ENCODE data around the gene NCOR1.

Gene NCOR1

GRCh38 chr17:16191604-16192003, 23.7 kb downstream of the NCOR1 start:
- no peak for TF ChIP-seq FOXM1 (IDR thresholded peaks at IDR 0.05; ENCODE audit: borderline replicate concordance, low read depth)
- no peak for TF ChIP-seq EP300 (IDR thresholded peaks at IDR 0.05; ENCODE audit: borderline replicate concordance)
- no peak for TF ChIP-seq USF1 (IDR thresholded peaks at IDR 0.05)
- no peak for TF ChIP-seq YY1 (IDR thresholded peaks at IDR 0.05; ENCODE audit: low read depth)
- TF ChIP-seq EGR1 (IDR thresholded peaks at IDR 0.05): no peak
- no peak for TF ChIP-seq CEBPB (IDR thresholded peaks at IDR 0.05)
- no peak for TF ChIP-seq REST (IDR thresholded peaks at IDR 0.05; ENCODE audit: low read depth)
- no peak for TF ChIP-seq TCF12 (IDR thresholded peaks at IDR 0.05; ENCODE audit: low read depth)
- TF ChIP-seq MAX (IDR thresholded peaks at IDR 0.05): no peak

GRCh38 chr17:16190703-16191360, 24.5 kb downstream of the NCOR1 start:
- TF ChIP-seq FOXM1 (IDR thresholded peaks at IDR 0.05; ENCODE audit: borderline replicate concordance, low read depth): no peak
- no peak for TF ChIP-seq MAX (IDR thresholded peaks at IDR 0.05)
- TF ChIP-seq YY1 (IDR thresholded peaks at IDR 0.05; ENCODE audit: low read depth): no peak
- no peak for TF ChIP-seq TCF12 (IDR thresholded peaks at IDR 0.05; ENCODE audit: low read depth)
- TF ChIP-seq RAD21 (IDR thresholded peaks at IDR 0.05; ENCODE audit: low read depth): no peak
- no peak for TF ChIP-seq CEBPB (IDR thresholded peaks at IDR 0.05)
- no peak for TF ChIP-seq NFIC (IDR thresholded peaks at IDR 0.05)
- no peak for TF ChIP-seq USF1 (IDR thresholded peaks at IDR 0.05)
- no peak for TF ChIP-seq ZBTB7A (IDR thresholded peaks at IDR 0.05; ENCODE audit: low read depth)
- no peak for TF ChIP-seq TAF1 (IDR thresholded peaks at IDR 0.05; ENCODE audit: low read depth)
- TF ChIP-seq CREB1 (IDR thresholded peaks at IDR 0.05; ENCODE audit: low read depth): no peak
- no peak for TF ChIP-seq EGR1 (IDR thresholded peaks at IDR 0.05)
- TF ChIP-seq EP300 (IDR thresholded peaks at IDR 0.05; ENCODE audit: borderline replicate concordance): no peak
- TF ChIP-seq REST (IDR thresholded peaks at IDR 0.05; ENCODE audit: low read depth): no peak
- TF ChIP-seq TEAD4 (IDR thresholded peaks at IDR 0.05): no peak

- TF ChIP-seq TCF12 (IDR thresholded peaks at IDR 0.05; ENCODE audit: low read depth) (no peak), RAD21 (IDR thresholded peaks at IDR 0.05; ENCODE audit: low read depth) (no peak), REST (IDR thresholded peaks at IDR 0.05; ENCODE audit: low read depth) (no peak), EP300 (IDR thresholded peaks at IDR 0.05; ENCODE audit: borderline replicate concordance) (no peak), MAX (IDR thresholded peaks at IDR 0.05) (no peak), YY1 (IDR thresholded peaks at IDR 0.05; ENCODE audit: low read depth) (no peak), ZBTB7A (IDR thresholded peaks at IDR 0.05; ENCODE audit: low read depth) (no peak), TAF1 (IDR thresholded peaks at IDR 0.05; ENCODE audit: low read depth) (no peak), USF1 (IDR thresholded peaks at IDR 0.05) (no peak), CEBPB (IDR thresholded peaks at IDR 0.05) (no peak), EGR1 (IDR thresholded peaks at IDR 0.05) (no peak), FOXM1 (IDR thresholded peaks at IDR 0.05; ENCODE audit: borderline replicate concordance, low read depth) (no peak), TEAD4 (IDR thresholded peaks at IDR 0.05) (no peak)
These were observed 25.5 kb downstream of the NCOR1 start for GRCh38 chr17:16189791-16190348.

Measured in Ishikawa (cell line).